Activated effector memory CD4-positive, alpha-beta T cell treated with anti-CD3 and anti-CD28 coated beads, Interleukin-2, amount 50 U/mL, for 16 hours (primary cell): ENCODE results near the gene WDR53.
"Not testable (repeated sequence)": the region's sequence is repeated elsewhere in the genome, so short reads cannot be mapped to it uniquely, and the experiment has no call there.

Experiments used
- DNase-seq: peaks from one replicate; pipeline ENCODE4 v3.0.0-alpha.2; 2020

Gene WDR53

GRCh38 chr3:196568246-196569002 is at the start of gene WDR53, which contains the start of gene FBXO45:
WDR53 (minus strand) TSS chr3:196568554; CDS start chr3:196561475, 7,079 bp downstream.
FBXO45 (plus strand) TSS chr3:196568660; CDS start chr3:196568985, 325 bp downstream.
- peak; percentile 99 for DNase-seq

DNA sequence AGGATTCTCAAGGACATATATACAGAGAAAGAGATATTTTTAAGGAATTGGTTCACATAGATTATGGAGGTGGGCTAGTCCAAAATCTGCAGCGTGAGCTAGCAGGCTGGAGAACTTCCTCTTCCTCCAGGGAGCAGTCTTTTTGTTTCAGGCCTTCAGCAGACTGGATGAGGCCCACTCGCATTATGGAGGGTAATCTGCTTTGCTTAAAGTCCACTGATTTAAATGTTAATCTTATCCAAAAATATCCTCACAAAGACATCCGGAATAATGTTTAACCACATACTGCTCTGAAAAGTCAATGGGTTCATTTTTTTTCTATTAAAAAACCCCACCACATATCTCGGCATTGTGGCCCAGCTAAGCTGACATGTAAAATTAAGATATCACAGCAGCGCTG is 48.9 kb upstream of the WDR53 start:
- DNase-seq = no peak

- DNase-seq = not testable (repeated sequence)
Measured at GRCh38 chr3:196615234-196615633, 46.9 kb upstream of the WDR53 start.

GRCh38 chr3:196611761-196612483 is 43.6 kb upstream of the WDR53 start:
- DNase-seq = peak; percentile 67

- DNase-seq = no peak
Measured at GRCh38 chr3:196609805-196610515, 41.6 kb upstream of the WDR53 start.

- peak; percentile 97 for DNase-seq
Measured at GRCh38 chr3:196609343-196609775, 41.0 kb upstream of the WDR53 start.

GRCh38 chr3:196608693-196609092 is 40.3 kb upstream of the WDR53 start:
- DNase-seq = no peak

- peak; percentile 79 for DNase-seq
Measured at GRCh38 chr3:196604548-196604947, 36.2 kb upstream of the WDR53 start.

DNA sequence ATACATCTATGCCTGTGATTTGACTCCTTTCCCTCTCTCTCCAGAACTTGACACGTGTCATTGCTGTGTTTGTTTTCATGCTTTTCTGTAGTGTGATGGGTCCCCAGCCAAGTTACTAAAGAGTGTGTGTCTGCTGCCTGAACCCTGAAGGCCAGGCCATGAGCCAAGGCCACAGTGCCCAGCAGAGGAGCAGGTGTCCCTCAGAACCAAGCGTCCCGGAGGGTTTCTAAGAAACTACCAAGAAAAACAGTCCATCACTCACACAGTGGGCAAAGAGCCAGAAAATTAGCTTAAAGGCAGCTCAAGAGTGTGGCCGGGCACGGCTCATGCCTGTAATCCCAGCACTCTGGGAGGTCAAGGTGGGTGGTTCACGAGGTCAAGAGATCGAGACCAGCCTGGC is 35.3 kb upstream of the WDR53 start:
- no peak for DNase-seq

GRCh38 chr3:196602673-196603072 is 34.3 kb upstream of the WDR53 start:
- no peak for DNase-seq

DNA sequence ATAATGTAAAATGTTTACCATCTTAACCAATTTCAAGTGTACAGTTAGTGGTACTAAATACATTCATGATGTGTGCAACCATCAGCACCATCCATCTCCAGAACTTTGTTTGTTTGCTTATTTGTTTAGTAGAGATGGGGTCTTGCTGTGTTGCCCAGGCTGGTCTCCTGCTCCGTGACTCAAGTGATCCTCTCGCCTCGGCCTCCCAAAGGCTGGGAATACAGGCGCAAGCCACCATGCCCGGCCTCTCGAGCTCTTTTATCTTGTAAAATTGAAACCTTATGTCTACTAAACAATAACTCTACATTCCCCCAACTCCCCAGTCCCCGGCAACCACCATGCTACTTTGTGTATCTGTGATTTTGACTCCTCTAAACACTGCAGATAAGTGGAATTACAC is 32.0 kb upstream of the WDR53 start:
- no peak for DNase-seq

DNA sequence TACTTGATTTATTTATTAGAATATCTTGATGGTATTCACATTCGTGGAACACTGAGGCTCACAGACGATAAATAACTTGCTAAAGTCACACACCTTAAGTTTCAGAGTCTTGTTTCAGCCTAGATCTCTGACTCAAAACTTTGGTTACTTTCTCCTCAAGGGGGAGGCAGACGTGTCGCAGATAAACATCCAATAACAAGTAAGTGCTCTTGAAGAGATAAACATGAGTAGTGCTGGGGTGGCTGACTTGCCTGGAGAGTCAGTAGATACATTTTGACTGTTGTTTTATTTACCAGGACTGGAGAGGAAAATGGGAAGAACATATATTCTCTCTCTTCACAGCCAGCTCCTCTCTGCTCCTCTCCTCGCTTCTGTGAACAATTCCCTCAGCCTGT is 31.4 kb upstream of the WDR53 start:
- no peak for DNase-seq

- peak; percentile 76 for DNase-seq
Measured at GRCh38 chr3:196597971-196598733, 29.8 kb upstream of the WDR53 start.

DNA sequence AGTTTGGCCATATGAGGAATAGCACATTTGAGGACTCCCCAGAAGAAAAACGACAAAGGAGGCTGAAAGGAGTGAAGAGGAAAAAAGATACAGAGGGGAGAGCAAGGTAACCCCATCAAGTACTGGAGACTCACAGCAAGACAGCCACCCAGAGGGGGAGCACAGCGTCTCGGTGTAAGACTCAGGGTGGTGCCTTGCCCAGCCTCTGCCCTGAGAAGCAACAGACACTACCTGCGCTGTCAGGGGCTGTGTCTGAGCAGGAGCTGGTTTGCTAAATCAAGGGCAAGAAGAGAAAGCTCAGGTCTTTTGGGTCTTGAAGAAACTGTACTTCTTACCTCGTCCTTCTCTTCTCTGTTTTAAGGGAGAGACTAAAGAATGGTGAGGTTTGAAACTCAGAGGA is 28.0 kb upstream of the WDR53 start:
- no peak for DNase-seq

DNA sequence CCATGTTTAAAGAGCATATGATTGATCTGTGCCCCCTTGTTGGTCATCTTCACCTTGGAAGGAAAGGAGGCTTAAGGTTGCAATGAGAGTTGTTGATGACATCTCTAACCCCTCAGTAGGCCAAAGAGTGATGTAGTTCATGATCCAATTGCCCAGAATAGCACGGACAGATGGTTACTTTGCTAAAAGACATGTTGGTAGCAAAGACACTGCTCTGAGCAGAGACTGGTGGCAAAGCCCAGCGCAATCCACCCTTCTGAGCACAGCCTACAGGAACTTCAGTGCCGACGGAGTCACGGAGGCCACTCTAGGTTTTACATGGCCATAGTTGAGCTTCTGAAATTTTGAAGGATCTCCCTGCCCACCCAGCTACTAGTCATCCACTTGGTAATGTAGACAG is 21.9 kb upstream of the WDR53 start:
- no peak for DNase-seq

GRCh38 chr3:196585044-196585757 is 16.8 kb upstream of the WDR53 start:
- DNase-seq = no peak

- DNase-seq = no peak
Measured at GRCh38 chr3:196572389-196572788, 4.0 kb upstream of the WDR53 start.

DNA sequence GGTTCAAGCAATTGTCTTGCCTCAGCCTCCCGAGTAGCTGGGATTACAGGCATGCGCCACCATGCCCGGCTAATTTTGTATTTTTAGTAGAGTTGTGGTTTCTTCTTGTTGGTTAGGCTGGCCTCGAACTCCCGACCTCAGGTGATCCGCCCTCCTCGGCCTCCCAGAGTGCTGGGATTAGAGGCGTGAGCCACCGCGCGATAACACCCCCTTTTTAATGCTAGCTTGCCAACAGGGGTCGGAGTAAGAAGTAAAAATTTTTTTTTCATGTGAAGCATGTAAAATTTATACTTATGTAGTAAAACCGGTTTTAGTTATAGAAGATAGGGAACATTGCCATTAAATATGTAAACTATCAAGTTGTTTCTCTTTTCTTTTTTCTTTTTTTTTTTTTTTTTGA is 2.0 kb upstream of the WDR53 start:
- not testable (repeated sequence) for DNase-seq

GRCh38 chr3:196569003-196569516 is 706 bp upstream of the WDR53 start:
- peak; percentile 85 for DNase-seq

DNA sequence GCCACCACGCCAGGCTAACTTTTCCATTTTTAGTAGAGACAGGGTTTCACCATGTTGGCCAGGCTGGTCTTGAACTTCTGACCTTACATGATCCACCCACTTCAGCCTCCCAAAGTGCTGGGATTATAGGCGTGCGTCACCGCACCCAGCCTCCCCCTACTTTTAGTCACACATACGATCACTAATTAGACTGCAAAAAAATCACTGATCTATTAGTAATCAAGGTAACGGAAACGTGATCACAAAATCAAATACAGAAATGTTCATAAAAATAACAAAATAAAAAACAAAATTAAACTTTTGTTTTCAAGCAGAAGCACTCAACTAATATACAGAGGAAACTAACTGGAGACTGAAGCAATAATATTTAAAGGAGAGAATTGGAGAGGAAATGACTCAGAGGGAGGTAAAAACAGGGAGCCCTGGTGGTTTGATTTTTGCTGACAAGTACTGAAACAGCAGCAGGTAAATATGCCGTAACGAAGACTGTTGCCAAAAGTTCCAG is 4.6 kb downstream of the WDR53 start:
- DNase-seq = peak; percentile 80

GRCh38 chr3:196559826-196560225 is 8.5 kb downstream of the WDR53 start:
- DNase-seq = no peak

DNA sequence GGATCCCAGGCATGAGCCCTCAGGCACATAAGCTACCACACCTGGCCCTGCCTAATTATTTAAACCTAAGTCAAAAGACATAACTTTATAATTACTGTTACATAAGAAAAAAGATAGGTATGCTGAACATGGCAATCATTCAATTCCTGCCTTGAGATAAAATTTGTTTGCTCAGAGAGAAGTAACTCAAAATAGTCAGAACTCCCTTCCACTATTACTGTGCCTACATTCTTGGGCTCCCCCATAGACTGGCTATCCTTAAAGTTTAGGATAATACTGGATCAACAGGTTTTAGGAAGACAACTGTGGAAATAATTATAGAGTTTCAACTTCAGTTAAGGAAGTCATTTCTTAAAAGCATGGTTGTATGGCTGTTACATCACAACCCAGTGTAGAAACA is 9.9 kb downstream of the WDR53 start:
- no peak for DNase-seq
